Karpas-422 (cell line): Measurements from ENCODE around the gene KIF3A. TPM values are rescaled to one million over a fixed set of nuclear protein-coding genes. Genes with fewer than 3 reads are reported as not detected.
A peak's percentile ranks its signal among the peaks of the same experiment; 100 is the strongest.

ENCODE experiments used
- DNase-seq: peaks from one replicate; pipeline ENCODE4 v3.0.0-alpha.2; 2015
- H2AFZ ChIP-seq: fragments of 200-600 bp; sonication (generic); 2 replicates; pipeline ENCODE4 v1.6.1; 2014; ENCODE audit warnings: antibody characterized with exemption, low read length, mixed read lengths
- H3K27ac ChIP-seq: fragments of 200-600 bp; sonication (generic); 2 replicates; pipeline ENCODE4 v1.5.1; 2014; ENCODE audit warnings: mild to moderate bottlenecking, low read length, moderate library complexity
- H3K27me3 ChIP-seq: fragments of 200-600 bp; sonication (generic); 2 replicates; pipeline ENCODE4 v1.6.1; 2014; ENCODE audit warnings: low read length, mixed read lengths
- H3K36me3 ChIP-seq: fragments of 200-600 bp; sonication (generic); 2 replicates; pipeline ENCODE4 v1.6.1; 2014; ENCODE audit warnings: low read length, mixed read lengths; ENCODE audit not compliant: insufficient read depth
- H3K4me1 ChIP-seq: fragments of 200-600 bp; sonication (generic); 2 replicates; pipeline ENCODE4 v1.6.1; 2014; ENCODE audit warnings: mild to moderate bottlenecking, low read length, mixed read lengths
- H3K4me2 ChIP-seq: fragments of 200-600 bp; sonication (generic); 2 replicates; pipeline ENCODE4 v1.6.1; 2014; ENCODE audit warnings: low read length, low read depth, mild to moderate bottlenecking; ENCODE audit not compliant: poor library complexity, severe bottlenecking
- H3K4me3 ChIP-seq: fragments of 200-600 bp; sonication (generic); 2 replicates; pipeline ENCODE4 v1.5.1; 2014; ENCODE audit warnings: mild to moderate bottlenecking, antibody characterized with exemption, low read length, mixed read lengths
- H3K79me2 ChIP-seq: fragments of 200-600 bp; sonication (generic); 2 replicates; pipeline ENCODE4 v1.6.1; 2014; ENCODE audit warnings: mild to moderate bottlenecking, low read length, mixed read lengths
- H3K9ac ChIP-seq: fragments of 200-600 bp; sonication (generic); 2 replicates; pipeline ENCODE4 v1.6.0; 2014; ENCODE audit warnings: low read length
- H3K9me2 ChIP-seq: fragments of 200-600 bp; sonication (generic), shearing (Covaris generic); replicated peaks from 2 replicates; pipeline ENCODE4 v1.6.0; 2014; ENCODE audit warnings: mild to moderate bottlenecking, low read length, moderate library complexity; ENCODE audit not compliant: insufficient read depth
- H3K9me3 ChIP-seq: fragments of 300-700, 200-600 bp; sonication (generic); 2 replicates; pipeline ENCODE4 v1.6.1; 2014; ENCODE audit warnings: low read length, mixed read lengths
- H4K20me1 ChIP-seq: fragments of 200-600 bp; sonication (generic); 2 replicates; pipeline ENCODE4 v1.6.1; 2014; ENCODE audit warnings: mild to moderate bottlenecking, antibody characterized with exemption, low read length, low read depth; ENCODE audit not compliant: insufficient read depth
- total RNA-seq: library from RNA; depleted of rRNA; stranded (reverse); fragments of >200 nt; shearing (Covaris generic); gene quantifications from 2 replicates; pipeline ENCODE4 v1.2.3, GENCODE V29; 2014; ENCODE audit warnings: low replicate concordance

KIF3A gene
- total RNA-seq, 1 experiment from 2014 or later = 23.1 TPM

- Histone ChIP-seq H3K27ac (no peak overlapping the region), H3K36me3 (no peaks in the 10 kb centered on the region), H3K9ac (no peak overlapping the region), H3K79me2 (no peaks in the 10 kb centered on the region), H3K9me2 (no peaks in the 10 kb centered on the region), H2AFZ (no peak overlapping the region), H3K4me3 (no peak overlapping the region), H3K4me1 (peaks cover 37% of the 10 kb centered on the region), H3K4me2 (no peak overlapping the region), H3K27me3 (no peaks in the 10 kb centered on the region), H3K9me3 (no peaks in the 10 kb centered on the region), H4K20me1 (no peaks in the 10 kb centered on the region)
- DNase-seq = no peak
Observed at GRCh38 chr5:132684922-132685720, 52.2 kb downstream of the KIF3A start.

DNA sequence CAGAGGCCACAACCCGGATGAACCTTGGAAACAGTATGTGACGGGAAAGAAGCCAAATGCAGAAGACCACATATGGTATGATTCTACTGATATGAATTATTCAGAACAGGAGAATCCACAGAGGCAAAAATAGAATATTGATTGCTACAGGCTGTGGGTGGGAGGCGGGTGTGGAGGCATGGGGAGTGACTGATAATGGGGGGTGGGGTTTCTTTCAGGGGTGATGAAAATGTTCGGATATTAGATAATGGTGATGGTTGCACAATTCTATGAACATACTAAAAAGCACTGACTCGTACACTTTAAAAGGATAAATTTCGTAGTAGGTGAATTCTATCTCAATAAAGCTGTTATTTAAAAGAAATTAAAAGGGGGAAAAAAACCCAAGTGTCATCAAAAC lies 52.9 kb downstream of the KIF3A start:
- Histone ChIP-seq H3K4me2 (no peak overlapping the region), H3K4me3 (no peak overlapping the region), H3K9ac (no peak overlapping the region), H3K4me1 (peaks cover 31% of the 10 kb centered on the region), H3K9me2 (no peaks in the 10 kb centered on the region), H3K36me3 (no peaks in the 10 kb centered on the region), H2AFZ (no peak overlapping the region), H3K27me3 (no peaks in the 10 kb centered on the region), H4K20me1 (no peaks in the 10 kb centered on the region), H3K79me2 (no peaks in the 10 kb centered on the region), H3K9me3 (no peaks in the 10 kb centered on the region), H3K27ac (no peak overlapping the region)
- no peak for DNase-seq

GRCh38 chr5:132681983-132682382 lies 55.4 kb downstream of the KIF3A start:
- no peak for DNase-seq
- H3K9me3 ChIP-seq = no peaks in the 10 kb centered on the region

DNA sequence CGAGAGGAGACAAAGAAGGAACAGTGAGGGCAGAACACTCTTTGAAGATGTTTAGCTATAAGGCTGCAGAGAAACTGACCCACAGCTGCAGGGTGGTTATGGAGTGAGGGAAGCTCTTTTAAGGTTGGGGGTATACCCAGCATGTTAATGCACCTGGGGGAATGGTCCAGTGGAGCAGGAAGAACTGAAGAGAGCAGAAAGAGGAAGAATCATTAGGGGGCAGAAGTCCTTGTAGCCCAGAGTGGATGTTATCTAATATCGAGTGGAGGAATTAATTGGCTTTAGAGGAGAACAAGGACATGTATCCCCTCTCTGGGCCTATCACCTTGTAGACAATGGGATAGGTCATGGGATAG lies 55.9 kb downstream of the KIF3A start:
- no peak overlapping the region for H2AFZ ChIP-seq
- no peaks in the 10 kb centered on the region for H3K79me2 ChIP-seq
- no peaks in the 10 kb centered on the region for H4K20me1 ChIP-seq
- peak; percentile 49 for DNase-seq
- H3K9me3 ChIP-seq = no peaks in the 10 kb centered on the region
- H3K36me3 ChIP-seq = no peaks in the 10 kb centered on the region
- no peaks in the 10 kb centered on the region for H3K27me3 ChIP-seq
- H3K4me3 ChIP-seq = no peak overlapping the region
- H3K27ac ChIP-seq = no peak overlapping the region
- no peak overlapping the region for H3K4me2 ChIP-seq
- peaks cover 16% of the 10 kb centered on the region for H3K4me1 ChIP-seq
- no peaks in the 10 kb centered on the region for H3K9me2 ChIP-seq
- H3K9ac ChIP-seq = no peak overlapping the region

More at GRCh38 chr5:132681983-132682382, 55.4 kb downstream of the KIF3A start:
- H3K36me3 ChIP-seq = no peaks in the 10 kb centered on the region
- peaks cover 16% of the 10 kb centered on the region for H3K4me1 ChIP-seq
- no peaks in the 10 kb centered on the region for H3K79me2 ChIP-seq
- no peak overlapping the region for H3K4me3 ChIP-seq
- 0 out of 2 replicates have a peak overlapping the region, but pooled peaks have one; percentile 23 for H2AFZ ChIP-seq
- no peaks in the 10 kb centered on the region for H3K27me3 ChIP-seq
- no peak overlapping the region for H3K9ac ChIP-seq
- no peak overlapping the region for H3K4me2 ChIP-seq
- H3K27ac ChIP-seq = no peak overlapping the region
- H4K20me1 ChIP-seq = no peaks in the 10 kb centered on the region
- no peaks in the 10 kb centered on the region for H3K9me2 ChIP-seq

DNA sequence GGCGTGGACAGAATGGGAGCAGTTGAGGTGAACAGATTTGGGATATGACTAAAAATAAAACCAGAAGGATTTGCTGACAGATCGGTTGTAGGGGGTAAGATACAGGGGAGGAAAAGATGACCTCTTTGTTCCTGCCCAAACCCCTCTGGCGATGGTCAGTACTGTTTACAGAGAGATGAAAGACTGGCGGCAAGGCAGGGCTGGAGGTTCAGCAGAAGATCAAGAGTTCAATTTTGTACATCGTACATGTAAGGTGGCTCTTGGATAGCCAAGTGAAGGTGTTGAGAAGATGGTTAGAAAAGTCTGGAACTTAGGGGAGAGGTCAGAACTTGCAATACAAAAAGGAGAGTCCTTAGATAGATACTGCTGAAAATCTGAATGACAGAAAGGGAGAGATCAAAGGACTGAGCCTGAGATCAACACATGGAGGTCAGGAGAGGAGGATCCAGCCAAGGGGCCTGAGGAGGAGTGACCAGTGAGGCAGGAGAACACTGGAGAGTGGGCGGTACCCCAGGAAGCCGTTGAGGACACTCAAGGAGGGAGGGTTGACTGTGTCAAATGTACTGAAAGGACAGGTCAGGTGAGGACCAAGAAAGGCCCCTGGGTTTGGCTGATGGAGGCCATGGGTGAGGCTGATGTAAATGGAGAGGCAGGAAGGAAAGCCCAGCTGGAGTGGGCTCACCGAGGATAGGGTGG lies 56.4 kb downstream of the KIF3A start:
- Histone ChIP-seq H3K9me2 (no peaks in the 10 kb centered on the region), H3K27me3 (no peaks in the 10 kb centered on the region), H3K4me2 (no peak overlapping the region), H4K20me1 (no peaks in the 10 kb centered on the region), H3K9me3 (no peaks in the 10 kb centered on the region), H2AFZ (no peak overlapping the region), H3K36me3 (no peaks in the 10 kb centered on the region), H3K9ac (no peak overlapping the region), H3K4me3 (no peak overlapping the region), H3K27ac (no peak overlapping the region), H3K79me2 (no peaks in the 10 kb centered on the region), H3K4me1 (peaks cover 16% of the 10 kb centered on the region)
- DNase-seq = no peak

- H2AFZ ChIP-seq = no peak overlapping the region
- H3K9me3 ChIP-seq = no peaks in the 10 kb centered on the region
- H3K36me3 ChIP-seq = no peaks in the 10 kb centered on the region
- H3K9ac ChIP-seq = no peak overlapping the region
- no peak for DNase-seq
- H3K79me2 ChIP-seq = no peaks in the 10 kb centered on the region
- no peaks in the 10 kb centered on the region for H3K27me3 ChIP-seq
- H3K9me2 ChIP-seq = no peaks in the 10 kb centered on the region
- no peak overlapping the region for H3K4me3 ChIP-seq
- H3K27ac ChIP-seq = no peak overlapping the region
- no peaks in the 10 kb centered on the region for H4K20me1 ChIP-seq
- no peak overlapping the region for H3K4me2 ChIP-seq
- H3K4me1 ChIP-seq = peaks cover 16% of the 10 kb centered on the region
Observed at GRCh38 chr5:132679717-132680380, 57.5 kb downstream of the KIF3A start.

GRCh38 chr5:132679166-132679565 lies 58.2 kb downstream of the KIF3A start:
- Histone ChIP-seq H3K4me2 (no peak overlapping the region), H3K4me1 (peaks cover 16% of the 10 kb centered on the region), H3K9me3 (no peaks in the 10 kb centered on the region), H3K4me3 (no peak overlapping the region), H3K79me2 (no peaks in the 10 kb centered on the region), H4K20me1 (no peaks in the 10 kb centered on the region), H3K27me3 (no peaks in the 10 kb centered on the region), H3K9ac (no peak overlapping the region), H3K27ac (no peak overlapping the region), H3K36me3 (no peaks in the 10 kb centered on the region), H3K9me2 (no peaks in the 10 kb centered on the region), H2AFZ (no peak overlapping the region)
- DNase-seq = no peak

- no peaks in the 10 kb centered on the region for H3K9me2 ChIP-seq
- H3K27me3 ChIP-seq = no peaks in the 10 kb centered on the region
- H3K9ac ChIP-seq = no peak overlapping the region
- H3K9me3 ChIP-seq = no peaks in the 10 kb centered on the region
- H3K27ac ChIP-seq = no peak overlapping the region
- no peak for DNase-seq
- H3K4me3 ChIP-seq = no peak overlapping the region
- no peak overlapping the region for H2AFZ ChIP-seq
- H3K79me2 ChIP-seq = no peaks in the 10 kb centered on the region
- peaks cover 16% of the 10 kb centered on the region for H3K4me1 ChIP-seq
- no peak overlapping the region for H3K4me2 ChIP-seq
- no peaks in the 10 kb centered on the region for H3K36me3 ChIP-seq
- no peaks in the 10 kb centered on the region for H4K20me1 ChIP-seq
Observed at GRCh38 chr5:132678735-132679134, 58.6 kb downstream of the KIF3A start.
